Measurements from ENCODE around the gene COL18A1.

Gene COL18A1

DNA sequence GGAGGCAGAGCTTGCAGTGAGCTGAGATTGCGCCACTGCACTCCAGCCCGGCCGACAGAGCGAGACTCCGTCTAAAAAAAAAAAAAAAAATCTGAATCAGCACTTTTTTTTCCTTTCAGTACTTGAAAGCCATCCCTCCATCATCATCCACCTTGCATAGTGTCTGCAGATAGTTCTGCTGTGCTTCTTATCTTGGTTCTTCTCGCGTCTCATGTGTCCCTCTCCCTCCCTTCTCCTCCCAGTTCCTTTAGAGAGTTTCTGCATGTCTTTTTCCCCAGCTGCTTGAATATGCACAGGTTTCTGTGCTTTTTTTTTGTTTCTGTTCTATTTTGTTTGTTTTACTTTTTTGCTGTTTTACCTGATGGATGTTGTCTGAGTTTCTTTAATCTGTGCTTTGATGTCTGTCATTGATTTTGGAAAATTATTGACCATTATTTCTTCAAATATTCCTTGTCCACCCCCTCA, 3.9 kb upstream of the COL18A1 start:
- Histone ChIP-seq H2AFZ (ENCODE audit: low read length) (no peak overlapping the region), H3K4me2 (ENCODE audit: low read depth, low read length, poor library complexity, severe bottlenecking) (no peak overlapping the region), H3K9me2 (replicated peaks; ENCODE audit: low read depth, low read length) (no peaks in the 10 kb centered on the region), H4K20me1 (ENCODE audit: insufficient read depth, low read length, poor library complexity, severe bottlenecking) (no peaks in the 10 kb centered on the region), H3K9me3 (ENCODE audit: insufficient read depth, low read depth, low read length) (0 out of 2 replicates have a peak, but pooled peaks cover 3% of the 10 kb centered on the region), H3K9ac (ENCODE audit: low read depth, low read length, poor library complexity, severe bottlenecking) (no peak overlapping the region), H3F3A (ENCODE audit: low read depth) (no peaks in the 10 kb centered on the region), H3K36me3 (ENCODE audit: insufficient read depth, low read length) (no peaks in the 10 kb centered on the region), H3K27me3 (ENCODE audit: insufficient read depth, low read length, poor library complexity, severe bottlenecking) (no peaks in the 10 kb centered on the region), H3K4me1 (ENCODE audit: insufficient read depth, low read length, poor library complexity, severe bottlenecking) (no peaks in the 10 kb centered on the region), H3K79me2 (ENCODE audit: insufficient read depth, low read length) (no peaks in the 10 kb centered on the region), H3K4me3 (ENCODE audit: low read length, poor library complexity, severe bottlenecking) (no peak overlapping the region)
- no peak for TF ChIP-seq EZH2phosphoT487 (IDR thresholded peaks at IDR 0.05; ENCODE audit: borderline replicate concordance)
- TF ChIP-seq, protein P1, sequence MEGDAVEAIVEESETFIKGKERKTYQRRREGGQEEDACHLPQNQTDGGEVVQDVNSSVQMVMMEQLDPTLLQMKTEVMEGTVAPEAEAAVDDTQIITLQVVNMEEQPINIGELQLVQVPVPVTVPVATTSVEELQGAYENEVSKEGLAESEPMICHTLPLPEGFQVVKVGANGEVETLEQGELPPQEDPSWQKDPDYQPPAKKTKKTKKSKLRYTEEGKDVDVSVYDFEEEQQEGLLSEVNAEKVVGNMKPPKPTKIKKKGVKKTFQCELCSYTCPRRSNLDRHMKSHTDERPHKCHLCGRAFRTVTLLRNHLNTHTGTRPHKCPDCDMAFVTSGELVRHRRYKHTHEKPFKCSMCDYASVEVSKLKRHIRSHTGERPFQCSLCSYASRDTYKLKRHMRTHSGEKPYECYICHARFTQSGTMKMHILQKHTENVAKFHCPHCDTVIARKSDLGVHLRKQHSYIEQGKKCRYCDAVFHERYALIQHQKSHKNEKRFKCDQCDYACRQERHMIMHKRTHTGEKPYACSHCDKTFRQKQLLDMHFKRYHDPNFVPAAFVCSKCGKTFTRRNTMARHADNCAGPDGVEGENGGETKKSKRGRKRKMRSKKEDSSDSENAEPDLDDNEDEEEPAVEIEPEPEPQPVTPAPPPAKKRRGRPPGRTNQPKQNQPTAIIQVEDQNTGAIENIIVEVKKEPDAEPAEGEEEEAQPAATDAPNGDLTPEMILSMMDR (conservative IDR thresholded peaks at IDR 0.05; ENCODE audit: low read length): no peak

DNA sequence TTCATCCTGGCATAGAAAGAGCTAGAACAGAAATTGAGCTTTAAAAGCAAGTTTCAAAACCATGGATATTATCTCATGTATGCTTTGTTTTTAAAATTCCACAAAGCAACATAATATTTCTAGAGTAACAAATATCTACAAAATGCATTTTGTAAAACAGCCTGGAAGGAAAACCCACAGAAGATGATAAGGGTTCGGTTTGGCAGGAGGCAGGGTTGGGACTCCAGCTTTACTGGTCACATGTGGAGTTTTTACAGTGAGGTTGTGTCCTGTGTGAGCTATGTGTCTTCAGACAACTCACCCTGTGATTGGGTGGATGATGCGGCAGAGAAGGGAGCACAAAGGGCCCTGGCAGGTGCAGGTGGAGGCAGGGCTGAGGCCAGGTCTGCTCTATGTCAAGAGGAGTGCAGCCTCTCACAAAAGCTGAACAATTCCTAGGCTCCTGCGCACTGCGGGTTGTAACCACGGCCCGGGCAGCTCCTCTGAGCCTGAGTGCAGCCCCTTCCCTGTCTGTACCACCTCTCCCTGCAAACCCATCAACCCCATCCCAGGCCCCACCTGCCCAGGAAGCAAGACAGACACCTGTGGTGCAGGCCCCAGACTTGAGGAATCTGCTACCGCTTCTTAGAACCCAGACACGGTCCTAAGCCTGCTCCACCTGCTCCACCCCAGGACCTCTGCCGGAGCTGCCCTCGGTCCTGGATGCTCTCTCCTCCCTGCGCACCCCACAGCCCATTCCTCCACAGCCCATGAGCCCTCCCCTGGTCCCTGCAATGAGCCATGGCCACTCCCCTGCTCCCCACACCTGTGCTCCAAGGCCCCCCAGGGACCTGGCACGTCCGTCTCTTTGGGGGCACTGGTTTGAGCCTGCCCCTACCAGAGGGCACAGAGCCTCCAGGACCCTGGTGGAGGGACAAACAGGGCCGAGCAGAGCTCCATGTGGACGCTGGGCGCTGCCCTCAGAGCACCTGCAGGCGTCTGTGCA, 2.8 kb upstream of the COL18A1 start:
- Histone ChIP-seq H3K9me3 (ENCODE audit: insufficient read depth, low read depth, low read length) (0 out of 2 replicates have a peak, but pooled peaks cover 3% of the 10 kb centered on the region), H3K9ac (ENCODE audit: low read depth, low read length, poor library complexity, severe bottlenecking) (no peak overlapping the region), H4K20me1 (ENCODE audit: insufficient read depth, low read length, poor library complexity, severe bottlenecking) (no peaks in the 10 kb centered on the region), H3K4me3 (ENCODE audit: low read length, poor library complexity, severe bottlenecking) (no peak overlapping the region), H3F3A (ENCODE audit: low read depth) (no peaks in the 10 kb centered on the region), H2AFZ (ENCODE audit: low read length) (no peak overlapping the region), H3K79me2 (ENCODE audit: insufficient read depth, low read length) (no peaks in the 10 kb centered on the region), H3K36me3 (ENCODE audit: insufficient read depth, low read length) (no peaks in the 10 kb centered on the region), H3K9me2 (replicated peaks; ENCODE audit: low read depth, low read length) (no peaks in the 10 kb centered on the region), H3K4me2 (ENCODE audit: low read depth, low read length, poor library complexity, severe bottlenecking) (no peak overlapping the region), H3K4me1 (ENCODE audit: insufficient read depth, low read length, poor library complexity, severe bottlenecking) (no peaks in the 10 kb centered on the region), H3K27me3 (ENCODE audit: insufficient read depth, low read length, poor library complexity, severe bottlenecking) (no peaks in the 10 kb centered on the region)
- no peak for TF ChIP-seq EZH2phosphoT487 (IDR thresholded peaks at IDR 0.05; ENCODE audit: borderline replicate concordance)
- TF ChIP-seq, protein P1 (conservative IDR thresholded peaks at IDR 0.05; ENCODE audit: low read length): no peak

DNA sequence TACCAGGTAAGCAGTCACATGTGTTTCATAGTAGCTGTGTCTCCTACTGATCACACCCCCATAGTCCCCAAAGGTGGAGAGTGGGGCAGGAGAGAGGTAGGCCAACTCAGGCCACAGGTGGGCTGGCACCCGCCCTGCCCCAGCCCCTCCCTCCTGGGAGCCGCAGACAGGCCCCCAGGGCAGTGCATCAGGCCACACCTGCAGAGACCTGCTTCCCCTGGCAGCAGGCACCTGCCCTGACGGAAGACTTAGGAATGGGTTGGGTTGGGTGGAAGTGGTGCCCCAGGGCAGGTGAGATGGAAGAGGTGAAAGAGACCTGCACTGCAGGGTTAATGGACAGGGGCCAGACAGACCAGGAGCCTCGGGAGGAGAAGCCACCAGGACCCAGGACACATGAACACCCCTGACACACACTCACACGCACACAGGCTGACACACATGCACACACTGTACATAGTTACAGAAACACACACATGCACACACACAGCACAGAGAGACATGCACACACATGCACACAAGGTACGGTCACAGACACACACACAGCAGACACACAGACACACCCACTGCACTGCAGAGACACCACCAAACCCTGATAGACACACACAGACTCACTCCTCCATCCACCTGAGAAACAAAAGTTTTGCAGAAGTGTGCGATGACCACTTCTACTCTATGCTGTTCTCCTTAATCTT, 1.7 kb upstream of the COL18A1 start:
- TF ChIP-seq EZH2phosphoT487 (IDR thresholded peaks at IDR 0.05; ENCODE audit: borderline replicate concordance): no peak
- TF ChIP-seq, protein P1 (conservative IDR thresholded peaks at IDR 0.05; ENCODE audit: low read length): no peak
- H3K9me2 ChIP-seq (replicated peaks; ENCODE audit: low read depth, low read length): no peaks in the 10 kb centered on the region
- 0 out of 2 replicates have a peak, but pooled peaks cover 3% of the 10 kb centered on the region for H3K9me3 ChIP-seq (ENCODE audit: insufficient read depth, low read depth, low read length)
- no peaks in the 10 kb centered on the region for H3K27me3 ChIP-seq (ENCODE audit: insufficient read depth, low read length, poor library complexity, severe bottlenecking)
- no peak overlapping the region for H3K4me3 ChIP-seq (ENCODE audit: low read length, poor library complexity, severe bottlenecking)
- H3K36me3 ChIP-seq (ENCODE audit: insufficient read depth, low read length): no peaks in the 10 kb centered on the region
- H3F3A ChIP-seq (ENCODE audit: low read depth): no peaks in the 10 kb centered on the region
- no peak overlapping the region for H2AFZ ChIP-seq (ENCODE audit: low read length)
- no peak overlapping the region for H3K4me2 ChIP-seq (ENCODE audit: low read depth, low read length, poor library complexity, severe bottlenecking)
- no peaks in the 10 kb centered on the region for H3K79me2 ChIP-seq (ENCODE audit: insufficient read depth, low read length)
- no peak overlapping the region for H3K9ac ChIP-seq (ENCODE audit: low read depth, low read length, poor library complexity, severe bottlenecking)
- no peaks in the 10 kb centered on the region for H3K4me1 ChIP-seq (ENCODE audit: insufficient read depth, low read length, poor library complexity, severe bottlenecking)
- no peaks in the 10 kb centered on the region for H4K20me1 ChIP-seq (ENCODE audit: insufficient read depth, low read length, poor library complexity, severe bottlenecking)

All from Loucy (cell line).